Ovary (tissue), 9 donors: ENCODE results near the gene TMC8. TPM values are rescaled to one million over a fixed set of nuclear protein-coding genes. Genes with fewer than 3 reads are reported as not detected.
"Not testable (repeated sequence)": the region's sequence is repeated elsewhere in the genome, so short reads cannot be mapped to it uniquely, and the experiment has no call there.

Experiments used
- DNase-seq, 5 donors: peaks; one replicate each; pipeline ENCODE4 v3.0.0-alpha.2; 2019 to 2020
- H3K27ac ChIP-seq, 2 donors: fragments of 200-600 bp; one replicate each; pipeline versions ENCODE4 v1.5.1 to v1.8.0; 2019 to 2022
- H3K27me3 ChIP-seq: fragments of 200-600 bp; one replicate; pipeline ENCODE4 v1.8.0; 2022
- H3K36me3 ChIP-seq: fragments of 200-600 bp; sonication (generic); one replicate; pipeline ENCODE4 v1.5.1; 2019
- H3K4me1 ChIP-seq: one replicate; pipeline ENCODE4 v1.8.1; 2013; ENCODE audit warnings: mild to moderate bottlenecking, moderate library complexity; ENCODE audit not compliant: insufficient read depth
- H3K4me3 ChIP-seq: fragments of 200-600 bp; sonication (generic); one replicate; pipeline ENCODE4 v1.5.1; 2017
- H3K9me3 ChIP-seq, 2 donors: fragments of 200-600 bp in 1 of 2; sonication (generic) in 1 of 2; one replicate each; pipeline versions ENCODE4 v1.5.1 to v1.8.1; 2013 to 2019; ENCODE audit warnings: mild to moderate bottlenecking in 1 of 2, moderate library complexity in 1 of 2
- EP300 ChIP-seq: sonication (generic); formaldehyde crosslinking; IDR thresholded peaks from one replicate; pipeline ENCODE4 v1.6.1; 2017; ENCODE audit warnings: antibody characterized with exemption
- POLR2A ChIP-seq: fragments of 450-650 bp; IDR thresholded peaks from one replicate; pipeline ENCODE4 v1.6.1; 2017; ENCODE audit warnings: antibody characterized with exemption, mild to moderate bottlenecking, moderate library complexity
- WGBS, 3 donors: extraction: QIAGEN DNeasy Blood & Tissue Kit in 1 of 3; methylation state at CpG; one replicate each; pipeline versions ENCODE4 v1.1.5 to v1.1.7; 2013 to 2017; 5-methylcytosine and 5-hydroxymethylcytosine counted together
- intact Hi-C, 4 donors: fragments of 100-400 bp; cut with DNase I; formaldehyde crosslinking; loops; one replicate each; pipeline versions ENCODE4 v1.11.0 to v1.15.1; 2022 to 2023
- polyA plus RNA-seq, 2 donors: library from polyadenylated mRNA; stranded (reverse); fragments of 200-250 nt in 1 of 2; fragments of 350-450 nt in 1 of 2; fragmentation: Illumina TruSeq in 1 of 2; extraction: RNeasy Lipid Tissue Mini Kit (QIAGEN cat#74804) in 1 of 2; gene quantifications; one replicate each; pipeline ENCODE4 v1.2.3, GENCODE V29; 2013 to 2014
- total RNA-seq, 7 donors: library from RNA; depleted of rRNA in 2 of 7; stranded (reverse); fragments of >200 nt in 2 of 7; fragmentation: NEBNext Ultra II Directional in 3 of 7; extraction: Animal tissue kit (Norgen Biotek cat#: 25700) in 3 of 7; gene quantifications; one replicate each; pipeline versions ENCODE4 v1.1.0 to v1.2.4, GENCODE V29; 2016 to 2023
- TF ChIP-seq, protein P1 (sequence below), 3 donors: fragments of 450-650 bp in 2 of 3; fragments of 200-600 bp in 1 of 3; IDR thresholded peaks; one replicate each; pipeline versions ENCODE4 v1.5.1 to v1.8.0; 2016 to 2022; ENCODE audit warnings: antibody characterized with exemption in 3 of 3, mild to moderate bottlenecking in 1 of 3
- donor health status: DM: no; HTN: no; CAD: no; lungs with moderate emphysema.
- donor health status: DM: no; HTN: no; CAD: no.
- donor health status: Bipolar disorder and iron deficiency.
- donor health status: DM: yes; HTN: yes; CAD: no.
- donor health status: DM: no; HTN: no; CAD: no.
- donor health status: DM: yes; HTN: yes; CAD: no.

The TMC8 gene
- total and polyA plus RNA-seq, 9 donors = 0.94 to 4.2 (median 2.4) TPM

DNA sequence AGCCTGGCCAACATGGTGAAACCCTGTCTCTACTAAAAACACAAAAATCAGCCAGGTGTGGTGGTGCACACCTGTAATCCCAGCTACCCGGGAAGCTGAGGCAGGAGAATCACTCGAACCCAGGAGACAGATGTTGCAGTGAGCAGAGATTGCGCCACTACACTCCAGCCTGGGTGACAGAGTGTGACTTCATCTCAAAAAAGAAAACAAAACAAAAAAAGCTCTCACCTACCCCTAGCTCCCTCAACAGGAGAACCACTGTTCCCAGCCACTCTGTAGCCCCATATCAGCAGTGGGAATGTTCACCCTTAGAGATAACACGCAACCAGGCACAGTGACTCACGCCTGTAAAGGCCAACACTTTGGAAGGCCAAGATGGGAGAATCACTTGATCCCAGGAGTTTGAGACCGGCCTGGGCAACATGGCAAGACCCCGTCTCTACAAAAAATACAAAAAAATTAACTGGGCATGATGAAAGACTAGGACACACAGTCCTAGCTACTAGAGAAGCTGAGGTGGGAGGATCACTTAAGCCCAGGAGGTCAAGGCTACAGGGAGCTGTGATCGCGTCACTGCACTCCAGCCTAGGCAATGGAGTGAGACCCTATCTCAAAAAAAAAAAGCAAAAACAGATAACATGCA, 5.4 kb downstream of the TMC8 start:
- H3K27ac ChIP-seq = no peak overlapping the region
- no peaks in the 10 kb centered on the region for H3K27me3 ChIP-seq
- intact Hi-C loops = no loop called here
- no peak overlapping the region for H3K4me3 ChIP-seq
- no peaks in the 10 kb centered on the region for H3K4me1 ChIP-seq
- H3K36me3 ChIP-seq = no peaks in the 10 kb centered on the region
- TF ChIP-seq POLR2A = no peak
- TF ChIP-seq, protein P1, sequence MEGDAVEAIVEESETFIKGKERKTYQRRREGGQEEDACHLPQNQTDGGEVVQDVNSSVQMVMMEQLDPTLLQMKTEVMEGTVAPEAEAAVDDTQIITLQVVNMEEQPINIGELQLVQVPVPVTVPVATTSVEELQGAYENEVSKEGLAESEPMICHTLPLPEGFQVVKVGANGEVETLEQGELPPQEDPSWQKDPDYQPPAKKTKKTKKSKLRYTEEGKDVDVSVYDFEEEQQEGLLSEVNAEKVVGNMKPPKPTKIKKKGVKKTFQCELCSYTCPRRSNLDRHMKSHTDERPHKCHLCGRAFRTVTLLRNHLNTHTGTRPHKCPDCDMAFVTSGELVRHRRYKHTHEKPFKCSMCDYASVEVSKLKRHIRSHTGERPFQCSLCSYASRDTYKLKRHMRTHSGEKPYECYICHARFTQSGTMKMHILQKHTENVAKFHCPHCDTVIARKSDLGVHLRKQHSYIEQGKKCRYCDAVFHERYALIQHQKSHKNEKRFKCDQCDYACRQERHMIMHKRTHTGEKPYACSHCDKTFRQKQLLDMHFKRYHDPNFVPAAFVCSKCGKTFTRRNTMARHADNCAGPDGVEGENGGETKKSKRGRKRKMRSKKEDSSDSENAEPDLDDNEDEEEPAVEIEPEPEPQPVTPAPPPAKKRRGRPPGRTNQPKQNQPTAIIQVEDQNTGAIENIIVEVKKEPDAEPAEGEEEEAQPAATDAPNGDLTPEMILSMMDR (IDR thresholded peaks at IDR 0.05) = no peak
- no peak for TF ChIP-seq EP300
- DNase-seq = no peak
- H3K9me3 ChIP-seq = no peaks in the 10 kb centered on the region
- 87 to 93% (median 92%) methylated on average over 9 of the region's 9 CpGs for WGBS, 3 donors

GRCh38 chr17:78137392-78138203, 7.0 kb downstream of the TMC8 start:
- Histone ChIP-seq H3K27ac (no peak overlapping the region), H3K27me3 (no peaks in the 10 kb centered on the region), H3K9me3 (no peaks in the 10 kb centered on the region), H3K36me3 (no peaks in the 10 kb centered on the region), H3K4me3 (no peak overlapping the region), H3K4me1 (no peaks in the 10 kb centered on the region)
- WGBS, 3 donors = 64 to 75% (median 69%) methylated on average over 25 to 26 of the region's 26 CpGs
- DNase-seq = peak in 1 of 5 donors; percentile 14
- intact Hi-C loops = no loop called here
- TF ChIP-seq EP300 (no peak), POLR2A (no peak)
- TF ChIP-seq, protein P1 (IDR thresholded peaks at IDR 0.05) = no peak

GRCh38 chr17:78138204-78139060, 7.9 kb downstream of the TMC8 start:
- WGBS, 3 donors = 79 to 87% (median 84%) methylated on average over 15 to 17 of the region's 17 CpGs
- no peak overlapping the region for H3K4me3 ChIP-seq
- H3K36me3 ChIP-seq = no peaks in the 10 kb centered on the region
- intact Hi-C loops = no loop called here
- no peak overlapping the region for H3K27ac ChIP-seq
- no peaks in the 10 kb centered on the region for H3K9me3 ChIP-seq
- H3K4me1 ChIP-seq = no peaks in the 10 kb centered on the region
- no peaks in the 10 kb centered on the region for H3K27me3 ChIP-seq
- no peak for DNase-seq
- TF ChIP-seq, protein P1 (IDR thresholded peaks at IDR 0.05) = no peak
- TF ChIP-seq POLR2A (no peak), EP300 (no peak)

- H3K9me3 ChIP-seq, intact Hi-C loops, H3K36me3 ChIP-seq, DNase-seq, H3K27ac ChIP-seq, H3K4me3 ChIP-seq, H3K27me3 ChIP-seq, H3K4me1 ChIP-seq: not testable (repeated sequence)
- WGBS, 3 donors = 89 to 92% (median 91%) methylated on average over 12 of the region's 12 CpGs
These were observed 9.2 kb downstream of the TMC8 start for GRCh38 chr17:78139861-78140168.
